Transverse colon (tissue), 4 donors: ENCODE data around the gene SLTM. TPM values are rescaled to one million over a fixed set of nuclear protein-coding genes. Genes with fewer than 3 reads are reported as not detected.

ENCODE experiments used
- DNase-seq: peaks from one replicate; pipeline ENCODE4 v3.0.0-alpha.2; 2019
- H3K27ac ChIP-seq, 4 donors: fragments of 200-600 bp; sonication (generic); 2 replicates each; pipeline ENCODE4 v1.5.1; 2016 to 2018; ENCODE audit warnings: inconsistent platforms in 4 of 4
- H3K27me3 ChIP-seq: fragments of 200-600 bp; sonication (generic); 2 replicates; pipeline ENCODE4 v1.5.1; 2017; ENCODE audit warnings: inconsistent platforms
- H3K36me3 ChIP-seq, 4 donors: fragments of 200-600 bp; sonication (generic); 2 replicates each; pipeline ENCODE4 v1.5.1; 2017 to 2019; ENCODE audit warnings: inconsistent platforms in 4 of 4
- H3K4me1 ChIP-seq, 4 donors: fragments of 200-600 bp; sonication (generic); 2 replicates each; pipeline ENCODE4 v1.5.1; 2017 to 2020; ENCODE audit warnings: inconsistent platforms in 4 of 4
- H3K4me3 ChIP-seq, 4 donors: fragments of 200-600 bp; sonication (generic); 1 replicate in 1 of 4; 2 replicates in 3 of 4; pipeline versions ENCODE4 v1.5.1 to v1.6.1; 2017 to 2019; ENCODE audit warnings: inconsistent platforms in 4 of 4
- H3K9me3 ChIP-seq, 2 donors: fragments of 200-600 bp; sonication (generic); 2 replicates each; pipeline ENCODE4 v1.5.1; 2017 to 2019; ENCODE audit warnings: inconsistent platforms in 2 of 2
- EP300 ChIP-seq: sonication (generic); formaldehyde crosslinking; IDR thresholded peaks from one replicate; pipeline ENCODE4 v1.6.1; 2017; ENCODE audit warnings: antibody characterized with exemption, low read depth
- POLR2A ChIP-seq: fragments of 450-650 bp; IDR thresholded peaks from one replicate; pipeline ENCODE4 v1.6.1; 2016; ENCODE audit warnings: antibody characterized with exemption, mild to moderate bottlenecking, moderate library complexity
- POLR2AphosphoS5 ChIP-seq, 3 donors: sonication (generic); formaldehyde crosslinking; IDR thresholded peaks; one replicate each; pipeline ENCODE4 v1.6.1; 2016; ENCODE audit warnings: antibody characterized with exemption in 3 of 3
- WGBS, 2 donors: methylation state at CpG; one replicate each; pipeline ENCODE4 v1.1.5; 2018; ENCODE audit warnings: low coverage in 1 of 2; 5-methylcytosine and 5-hydroxymethylcytosine counted together
- in situ Hi-C, 4 donors: fragments of 200-750 bp; cut with MboI; loops; one replicate each; pipeline versions ENCODE4 v1.15.0 to v1.15.1; 2017; ENCODE audit warnings: low sequenced_read_pairs in 3 of 4, low pct_ligation_motif_present in 1 of 4, low pct_unique_long_range_greater_than_20kb in 1 of 4
- intact Hi-C: fragments of 100-400 bp; cut with DNase I; formaldehyde crosslinking; loops from one replicate; pipeline ENCODE4 v1.15.1; 2023; ENCODE audit warnings: low total_unique reads
- total RNA-seq, 4 donors: library from RNA; depleted of rRNA; stranded (reverse); fragments of >200 nt; gene quantifications; one replicate each; pipeline ENCODE4 v1.1.0, GENCODE V29; 2016
- TF ChIP-seq, protein P1 (sequence below), 5 experiments: fragments of 200-600 bp in 3 of 5; fragments of 450-650 bp in 2 of 5; sonication (generic) in 3 of 5; IDR thresholded peaks; 1 replicate in 2 of 5; 2 replicates in 3 of 5; pipeline ENCODE4 v1.5.1; 2016 to 2017; ENCODE audit warnings: antibody characterized with exemption in 5 of 5, inconsistent platforms in 3 of 5, mild to moderate bottlenecking in 2 of 5, moderate library complexity in 1 of 5

The SLTM gene
- total RNA-seq, result 100 to 1,000 TPM in 3 of 4 donors, 10 to 100 TPM in 1; 91.9 to 447 (median 143) TPM

- Histone ChIP-seq H3K4me1 (peaks cover 12 to 32% (median 20%) of the 10 kb centered on the region in 4 donors), H3K27ac (peak within 1 kb of the TSS; percentile 97 to 100 (median 100)), H3K9me3 (no peaks in the 10 kb centered on the region), H3K36me3 (peaks cover 0 to 9% (median 4%) of the 10 kb centered on the region in 4 donors), H3K4me3 (peak within 1 kb of the TSS; percentile 74 to 96 (median 88)), H3K27me3 (no peaks in the 10 kb centered on the region)
- 0% methylated on average over 77 of the region's 101 CpGs; no CpG with 5 or more reads in 1 of the 2 donors for WGBS, 2 donors
- peak; percentile 95 for DNase-seq
- in situ Hi-C loops (loop anchor here in 1 of 4 donors (25.0 kb wide), 1 partner anchor 96 kb away; no protein-coding TSS in a partner anchor), intact Hi-C loops (loop anchor here (1.0 kb wide), 1 partner anchor 162 kb away; the partner anchor contains the start of gene MINDY2)
- TF ChIP-seq EP300, result no peak
- peak; percentile 95 to 98 (median 97) for TF ChIP-seq POLR2AphosphoS5 (IDR thresholded peaks at IDR 0.05)
- TF ChIP-seq, protein P1, sequence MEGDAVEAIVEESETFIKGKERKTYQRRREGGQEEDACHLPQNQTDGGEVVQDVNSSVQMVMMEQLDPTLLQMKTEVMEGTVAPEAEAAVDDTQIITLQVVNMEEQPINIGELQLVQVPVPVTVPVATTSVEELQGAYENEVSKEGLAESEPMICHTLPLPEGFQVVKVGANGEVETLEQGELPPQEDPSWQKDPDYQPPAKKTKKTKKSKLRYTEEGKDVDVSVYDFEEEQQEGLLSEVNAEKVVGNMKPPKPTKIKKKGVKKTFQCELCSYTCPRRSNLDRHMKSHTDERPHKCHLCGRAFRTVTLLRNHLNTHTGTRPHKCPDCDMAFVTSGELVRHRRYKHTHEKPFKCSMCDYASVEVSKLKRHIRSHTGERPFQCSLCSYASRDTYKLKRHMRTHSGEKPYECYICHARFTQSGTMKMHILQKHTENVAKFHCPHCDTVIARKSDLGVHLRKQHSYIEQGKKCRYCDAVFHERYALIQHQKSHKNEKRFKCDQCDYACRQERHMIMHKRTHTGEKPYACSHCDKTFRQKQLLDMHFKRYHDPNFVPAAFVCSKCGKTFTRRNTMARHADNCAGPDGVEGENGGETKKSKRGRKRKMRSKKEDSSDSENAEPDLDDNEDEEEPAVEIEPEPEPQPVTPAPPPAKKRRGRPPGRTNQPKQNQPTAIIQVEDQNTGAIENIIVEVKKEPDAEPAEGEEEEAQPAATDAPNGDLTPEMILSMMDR (IDR thresholded peaks at IDR 0.05), result peak; percentile 20 to 69 (median 45)
- peak; percentile 98 for TF ChIP-seq POLR2A
Measured at GRCh38 chr15:58933281-58934113, at the start of gene SLTM. Gene SLTM (minus strand): TSS chr15:58933679. CDS start chr15:58933565, 114 bp downstream.

- no peak for DNase-seq
- Histone ChIP-seq H3K27me3 (no peaks in the 10 kb centered on the region), H3K9me3 (no peaks in the 10 kb centered on the region), H3K36me3 (no peaks in the 10 kb centered on the region), H3K27ac (no peak overlapping the region), H3K4me3 (no peak overlapping the region), H3K4me1 (peaks cover 0 to 26% (median 6%) of the 10 kb centered on the region in 4 donors)
- TF ChIP-seq POLR2A (no peak), EP300 (no peak), POLR2AphosphoS5 (IDR thresholded peaks at IDR 0.05) (no peak)
- TF ChIP-seq, protein P1 (IDR thresholded peaks at IDR 0.05), result no peak
- 73 to 79% methylated on average over 2 of the region's 2 CpGs for WGBS, 2 donors
- intact Hi-C loops, result loop anchor here (2.0 kb wide), 1 partner anchor 512 kb away; no protein-coding TSS in a partner anchor
- in situ Hi-C loops, result loop anchor here in 1 of 4 donors (10.0 kb wide), 1 partner anchor 122 kb away; the partner anchor contains the start of gene CCNB2
Measured at GRCh38 chr15:58983261-58983660, 49.8 kb upstream of the SLTM start.

- DNase-seq, result no peak
- peaks cover 0 to 25% (median 6%) of the 10 kb centered on the region in 4 donors for H3K4me1 ChIP-seq
- H3K27ac ChIP-seq, result no peak overlapping the region
- no peaks in the 10 kb centered on the region for H3K27me3 ChIP-seq
- no peaks in the 10 kb centered on the region for H3K36me3 ChIP-seq
- in situ Hi-C loops, result loop anchor here in 1 of 4 donors (10.0 kb wide), 1 partner anchor 123 kb away; the partner anchor contains the start of gene CCNB2
- TF ChIP-seq EP300, result no peak
- no peak for TF ChIP-seq POLR2AphosphoS5 (IDR thresholded peaks at IDR 0.05)
- TF ChIP-seq, protein P1 (IDR thresholded peaks at IDR 0.05), result no peak
- no peak for TF ChIP-seq POLR2A
- no peak overlapping the region for H3K4me3 ChIP-seq
- H3K9me3 ChIP-seq, result no peaks in the 10 kb centered on the region
- 71 to 96% methylated on average over 5 to 6 of the region's 6 CpGs for WGBS, 2 donors
- intact Hi-C loops, result loop anchor here (2.0 kb wide), 1 partner anchor 513 kb away; no protein-coding TSS in a partner anchor
Measured at GRCh38 chr15:58981808-58982475, 48.5 kb upstream of the SLTM start.
